H1 (cell line): Measurements from ENCODE around the gene TNNI3. TPM values are rescaled to one million over a fixed set of nuclear protein-coding genes. Genes with fewer than 3 reads are reported as not detected.

Experiments
- CTCF ChIA-PET: fragments of 300-600 bp; sonication (Branson Sonifier 250); formaldehyde crosslinking; loops from one replicate; lab custom pipeline; 2021; ENCODE audit not compliant: partially characterized antibody; lab: Charles Lee
- POLR2A ChIA-PET: fragments of 300-600 bp; sonication (Branson Sonifier 250); formaldehyde crosslinking; loops from one replicate; lab custom pipeline; 2021; ENCODE audit warnings: inconsistent platforms; ENCODE audit not compliant: partially characterized antibody; lab: Charles Lee
- DNase-seq, 2 experiments: peaks; one replicate each; pipeline versions ENCODE4 v3.0.0 to v3.0.0-alpha.2; 2010 to 2022; ENCODE audit warnings: low spot score in 2 of 2, low read depth in 1 of 2, mixed read lengths in 1 of 2
- FAIRE-seq: peaks from 2 replicates; lab custom pipeline; 2011; peaks lifted over from hg19 to GRCh38; lab: Jason Lieb, UNC
- H2AFZ ChIP-seq: 2 replicates; pipeline ENCODE4 v1.8.1; 2012; ENCODE audit warnings: low read length, inconsistent platforms
- H2AK5ac ChIP-seq: 2 replicates; pipeline ENCODE4 v1.6.1; 2013; ENCODE audit warnings: low read depth, low read length
- H2BK120ac ChIP-seq: replicated peaks from 2 replicates; pipeline ENCODE3; 2013; ENCODE audit warnings: low read depth, low read length, inconsistent platforms
- H2BK12ac ChIP-seq: 2 replicates; pipeline ENCODE4 v1.6.1; 2013; ENCODE audit warnings: low read depth, low read length
- H2BK15ac ChIP-seq: 2 replicates; pipeline ENCODE4 v1.6.1; 2013; ENCODE audit warnings: low read length
- H2BK20ac ChIP-seq: 2 replicates; pipeline ENCODE4 v1.6.1; 2013; ENCODE audit warnings: low read length
- H2BK5ac ChIP-seq: 2 replicates; pipeline ENCODE4 v1.6.1; 2013; ENCODE audit warnings: low read depth, low read length
- H3K14ac ChIP-seq: 2 replicates; pipeline ENCODE4 v1.6.1; 2013; ENCODE audit warnings: inconsistent platforms; ENCODE audit not compliant: insufficient read length
- H3K18ac ChIP-seq: 2 replicates; pipeline ENCODE4 v1.6.1; 2013; ENCODE audit warnings: low read length; ENCODE audit errors: extremely low read depth
- H3K23ac ChIP-seq: 2 replicates; pipeline ENCODE4 v1.6.1; 2013; ENCODE audit warnings: inconsistent platforms; ENCODE audit not compliant: insufficient read length
- H3K23me2 ChIP-seq: 2 replicates; pipeline ENCODE4 v1.6.1; 2013; ENCODE audit warnings: low read depth, low read length
- H3K27ac ChIP-seq: 2 replicates; pipeline ENCODE4 v1.6.1; 2011; ENCODE audit warnings: low read depth, low read length, inconsistent platforms
- H3K27me3 ChIP-seq, 4 experiments: replicated peaks in 1 of 4; 1 replicate in 1 of 4; 2 replicates in 3 of 4; pipeline versions ENCODE4 v1.6.1 to v1.8.1; 2011 to 2013; ENCODE audit warnings: low read length in 3 of 4, mild to moderate bottlenecking in 3 of 4, inconsistent platforms in 2 of 4, mixed read lengths in 2 of 4, moderate library complexity in 1 of 4; ENCODE audit not compliant: control insufficient read depth in 3 of 4, insufficient read depth in 3 of 4; ENCODE audit errors: extremely low read depth in 1 of 4
- H3K36me3 ChIP-seq, 4 experiments: 2 replicates each; pipeline versions ENCODE4 v1.6.1 to v1.8.1; 2011 to 2013; ENCODE audit warnings: mild to moderate bottlenecking in 4 of 4, low read length in 3 of 4, moderate library complexity in 2 of 4, control low read depth in 1 of 4, inconsistent platforms in 1 of 4; ENCODE audit not compliant: insufficient read depth in 4 of 4, control insufficient read depth in 2 of 4
- H3K4ac ChIP-seq: replicated peaks from 2 replicates; pipeline ENCODE3; 2013; ENCODE audit warnings: low read length, low read depth, mixed read lengths, inconsistent platforms; ENCODE audit not compliant: insufficient read length
- H3K4me1 ChIP-seq, 4 experiments: replicated peaks in 1 of 4; 1 replicate in 1 of 4; 2 replicates in 3 of 4; pipeline versions ENCODE4 v1.6.1 to v1.8.1; 2011 to 2013; ENCODE audit warnings: low read length in 3 of 4, inconsistent platforms in 2 of 4, mixed read lengths in 1 of 4; ENCODE audit not compliant: insufficient read depth in 4 of 4, control insufficient read depth in 3 of 4
- H3K4me2 ChIP-seq, 2 experiments: 2 replicates each; pipeline versions ENCODE4 v1.6.1 to v1.8.1; 2011 to 2013; ENCODE audit warnings: low read depth in 2 of 2, low read length in 2 of 2, control low read depth in 1 of 2, inconsistent platforms in 1 of 2, mild to moderate bottlenecking in 1 of 2; ENCODE audit not compliant: insufficient read depth in 1 of 2
- H3K4me3 ChIP-seq, 4 experiments: fragments of 200-600, 300-600 bp in 1 of 4; sonication (generic), shearing (Covaris generic), sonication (Bioruptor Twin) in 1 of 4; 2 replicates each; pipeline versions ENCODE4 v1.5.1 to v1.8.1; 2011 to 2016; ENCODE audit warnings: low read length in 4 of 4, low read depth in 3 of 4, control low read depth in 2 of 4, inconsistent platforms in 2 of 4, mild to moderate bottlenecking in 2 of 4, mixed read lengths in 1 of 4, moderate library complexity in 1 of 4; ENCODE audit not compliant: insufficient read depth in 2 of 4; ENCODE audit errors: extremely low read depth in 1 of 4
- H3K56ac ChIP-seq: replicated peaks from 2 replicates; pipeline ENCODE3; 2013; ENCODE audit warnings: low read depth, mild to moderate bottlenecking, mixed read lengths, low read length, inconsistent platforms; ENCODE audit not compliant: insufficient read length
- H3K79me1 ChIP-seq: 2 replicates; pipeline ENCODE4 v1.6.1; 2013; ENCODE audit warnings: low read depth, low read length, control low read depth
- H3K79me2 ChIP-seq, 2 experiments: 2 replicates each; pipeline versions ENCODE4 v1.6.1 to v1.8.1; 2012 to 2013; ENCODE audit warnings: low read length in 2 of 2, mild to moderate bottlenecking in 2 of 2, inconsistent platforms in 1 of 2; ENCODE audit not compliant: insufficient read depth in 2 of 2, control insufficient read depth in 1 of 2
- H3K9ac ChIP-seq, 4 experiments: replicated peaks in 1 of 4; 1 replicate in 1 of 4; 2 replicates in 3 of 4; pipeline versions ENCODE4 v1.6.1 to v1.8.1; 2011 to 2013; ENCODE audit warnings: low read depth in 3 of 4, low read length in 3 of 4, control low read depth in 2 of 4, mild to moderate bottlenecking in 2 of 4, moderate library complexity in 2 of 4, inconsistent platforms in 1 of 4; ENCODE audit errors: extremely low read depth in 1 of 4
- H3K9me3 ChIP-seq, 2 experiments: 2 replicates each; pipeline versions ENCODE4 v1.6.1 to v1.8.1; 2012 to 2013; ENCODE audit warnings: mild to moderate bottlenecking in 2 of 2, moderate library complexity in 2 of 2, control low read depth in 1 of 2, inconsistent platforms in 1 of 2, low read depth in 1 of 2, low read length in 1 of 2, mixed read lengths in 1 of 2; ENCODE audit not compliant: insufficient read depth in 2 of 2
- H4K20me1 ChIP-seq, 2 experiments: replicated peaks in 1 of 2; 2 replicates each; pipeline versions ENCODE3 to v1.8.1; 2011 to 2013; ENCODE audit warnings: inconsistent platforms in 2 of 2, low read length in 2 of 2, mild to moderate bottlenecking in 1 of 2; ENCODE audit not compliant: insufficient read depth in 2 of 2, control insufficient read depth in 1 of 2
- H4K5ac ChIP-seq: 2 replicates; pipeline ENCODE4 v1.6.1; 2013; ENCODE audit warnings: low read length, low read depth, mixed read lengths, inconsistent platforms; ENCODE audit not compliant: insufficient read length
- H4K8ac ChIP-seq: 2 replicates; pipeline ENCODE4 v1.8.0; 2013; ENCODE audit warnings: mild to moderate bottlenecking, moderate library complexity, low read length, inconsistent platforms; ENCODE audit not compliant: insufficient read depth; ENCODE audit errors: extremely low read depth
- H4K91ac ChIP-seq: replicated peaks from 2 replicates; pipeline ENCODE3; 2013; ENCODE audit warnings: low read length, mixed read lengths, inconsistent platforms; ENCODE audit not compliant: insufficient read length
- ATF3 ChIP-seq: IDR thresholded peaks from 2 replicates; pipeline ENCODE4 v1.6.1; 2011; ENCODE audit warnings: low read depth, mild to moderate bottlenecking, low read length; ENCODE audit not compliant: insufficient read depth
- BACH1 ChIP-seq: IDR thresholded peaks from 2 replicates; pipeline ENCODE4 v1.6.1; 2012; ENCODE audit warnings: low read length, improper control_type of control experiment
- CEBPB ChIP-seq: IDR thresholded peaks from 2 replicates; pipeline ENCODE4 v1.6.1; 2012; ENCODE audit warnings: low read depth, low read length
- CREB1 ChIP-seq: IDR thresholded peaks from 2 replicates; pipeline ENCODE4 v1.6.1; 2012; ENCODE audit warnings: inconsistent platforms
- EP300 ChIP-seq, 2 experiments: IDR thresholded peaks; 1 replicate in 1 of 2; 2 replicates in 1 of 2; pipeline ENCODE4 v1.6.1; 2011 to 2012; ENCODE audit warnings: low read depth in 2 of 2, low read length in 2 of 2, mild to moderate bottlenecking in 2 of 2, borderline replicate concordance in 1 of 2, inconsistent platforms in 1 of 2, moderate library complexity in 1 of 2
- FOSL1 ChIP-seq: IDR thresholded peaks from 2 replicates; pipeline ENCODE4 v1.6.1; 2011; ENCODE audit warnings: mild to moderate bottlenecking, low read depth, low read length, moderate library complexity; ENCODE audit not compliant: insufficient read depth
- KDM1A ChIP-seq: fragments of 200-600, 300-600 bp; sonication (generic); IDR thresholded peaks from 2 replicates; pipeline ENCODE4 v1.7.1; 2016; ENCODE audit warnings: mild to moderate bottlenecking, low read length, borderline replicate concordance
- MAFK ChIP-seq: IDR thresholded peaks from 2 replicates; pipeline ENCODE4 v1.6.1; 2012; ENCODE audit warnings: low read depth, mild to moderate bottlenecking, improper control_type of control experiment, low read length
- NRF1 ChIP-seq: IDR thresholded peaks from 2 replicates; pipeline ENCODE4 v1.6.1; 2011; ENCODE audit warnings: mild to moderate bottlenecking, low read depth, low read length, improper control_type of control experiment
- SIX5 ChIP-seq: IDR thresholded peaks from 2 replicates; pipeline ENCODE4 v1.6.1; 2011; ENCODE audit warnings: mild to moderate bottlenecking, low read depth, low read length
- SP1 ChIP-seq: IDR thresholded peaks from 2 replicates; pipeline ENCODE4 v1.6.1; 2011; ENCODE audit warnings: low read depth, low read length
- TBP ChIP-seq: IDR thresholded peaks from 2 replicates; pipeline ENCODE4 v1.6.1; 2011; ENCODE audit warnings: low read depth, low read length, improper control_type of control experiment
- YY1 ChIP-seq: IDR thresholded peaks from 2 replicates; pipeline ENCODE4 v1.6.1; 2011; ENCODE audit warnings: low read depth, mild to moderate bottlenecking, low read length
- ZNF274 ChIP-seq: IDR thresholded peaks from 2 replicates; pipeline ENCODE4 v1.7.0; 2012; ENCODE audit warnings: low read length, borderline replicate concordance; ENCODE audit errors: extremely low read depth
- WGBS, 2 experiments: shearing (Covaris generic) in 1 of 2; methylation state at CpG; one replicate each; pipeline versions ENCODE4 v1.1.6 to v1.1.7; 2013 to 2015; ENCODE audit warnings: low lambda C conversion rate in 2 of 2, mixed read lengths in 2 of 2, inconsistent platforms in 1 of 2, low coverage in 1 of 2, missing lambda C conversion rate in 1 of 2; ENCODE audit not compliant: insufficient replicate concordance in 2 of 2, insufficient coverage in 1 of 2, insufficient read length in 1 of 2; ENCODE audit errors: extremely low coverage in 1 of 2, missing lambda C conversion rate in 1 of 2; 5-methylcytosine and 5-hydroxymethylcytosine counted together
- polyA plus RNA-seq, 7 experiments: library from polyadenylated mRNA; depleted of rRNA in 3 of 7; stranded (reverse) in 5 of 7; unstranded in 2 of 7; fragments of >200 nt in 5 of 7; fragments of 200-250 nt in 2 of 7; gene quantifications; 1 replicate in 5 of 7; 2 replicates in 1 of 7; 4 replicates in 1 of 7; pipeline versions ENCODE4 v1.2.1 to v1.2.3, GENCODE V29; 2011 to 2013; ENCODE audit warnings: missing spikeins in 2 of 7, mixed read lengths in 2 of 7
- total RNA-seq: library from RNA; stranded (reverse); fragmentation: NEBNext Ultra II Directional; extraction: Animal tissue kit (Norgen Biotek cat#: 25700); gene quantifications from 2 replicates; pipeline ENCODE4 v1.2.1, GENCODE V29; 2021

Gene TNNI3
- total and polyA plus RNA-seq, 2 of the 8 experiments (the other 6 are each of a cell fraction or from before 2014, with no cell fraction given) = 16.9 to 56.0 TPM

GRCh38 chr19:55196803-55197202 lies 39.3 kb upstream of the TNNI3 start:
- H4K91ac ChIP-seq = no peak overlapping the region
- H3K79me2 ChIP-seq = no peaks in the 10 kb centered on the region
- H3K23ac ChIP-seq = no peak overlapping the region
- no peak overlapping the region for H4K5ac ChIP-seq
- H3K4me3 ChIP-seq = no peak overlapping the region
- no peaks in the 10 kb centered on the region for H3K27me3 ChIP-seq
- no peak overlapping the region for H3K9ac ChIP-seq
- 86% methylated on average over 10 of the region's 10 CpGs; no CpG with 5 or more reads in 1 of the 2 experiments for WGBS, 2 experiments
- no peak overlapping the region for H2AK5ac ChIP-seq
- H4K20me1 ChIP-seq = no peaks in the 10 kb centered on the region
- H3K23me2 ChIP-seq = no peaks in the 10 kb centered on the region; the same call in 1 of the 2 replicates
- no peak overlapping the region for H2BK20ac ChIP-seq
- no peak for TF ChIP-seq EP300 (IDR thresholded peaks at IDR 0.05; ENCODE audit: borderline replicate concordance in 1 of 2, low read depth in 2 of 2, low read length in 2 of 2)
- TF ChIP-seq SP1 = no peak
- TF ChIP-seq SIX5 = peak; percentile 86
- 0 out of 2 replicates have a peak, but pooled peaks have one; percentile 20 for TF ChIP-seq YY1
- TF ChIP-seq NRF1 = no peak
- TF ChIP-seq ZNF274 = no peak
- TF ChIP-seq TBP = no peak
- no peak for TF ChIP-seq MAFK
- TF ChIP-seq FOSL1 = no peak
- no peak for TF ChIP-seq CEBPB
- no peak for TF ChIP-seq BACH1
- no peak for TF ChIP-seq KDM1A
- TF ChIP-seq CREB1 = peak; percentile 43; the same call in 1 of the 2 replicates
- TF ChIP-seq ATF3 = no peak
- no peak overlapping the region for H2BK15ac ChIP-seq
- H3K4me2 ChIP-seq = no peak overlapping the region
- FAIRE-seq (no peak), DNase-seq (no peak)
- H3K36me3 ChIP-seq = no peaks in the 10 kb centered on the region
- no peak overlapping the region for H2AFZ ChIP-seq
- no peak overlapping the region for H2BK12ac ChIP-seq
- no peak overlapping the region for H2BK5ac ChIP-seq
- no peak overlapping the region for H3K27ac ChIP-seq
- CTCF ChIA-PET = interaction anchor here (0.7 to 1.7 kb wide), 3 partner anchors 31 to 296 kb away, joined by 3 to 6 read pairs (median 4); partner anchors contain the start of gene DNAAF3
- no peaks in the 10 kb centered on the region for H3K9me3 ChIP-seq
- H3K79me1 ChIP-seq = no peaks in the 10 kb centered on the region
- no peak overlapping the region for H2BK120ac ChIP-seq
- H3K56ac ChIP-seq = no peak overlapping the region
- no peak overlapping the region for H3K4ac ChIP-seq
- H3K18ac ChIP-seq = no peak overlapping the region
- H4K8ac ChIP-seq = no peak overlapping the region; the same call in 1 of the 2 replicates
- POLR2A ChIA-PET = no interaction called here
- H3K4me1 ChIP-seq = no peaks in the 10 kb centered on the region
- H3K14ac ChIP-seq = no peak overlapping the region
